GM12878 (cell line): ENCODE measurements around the gene TTC39C. TPM values are rescaled to one million over a fixed set of nuclear protein-coding genes. Genes with fewer than 3 reads are reported as not detected.

Experiments
- CBFB ChIP-seq: IDR thresholded peaks from 2 replicates; pipeline ENCODE4 v1.6.1; 2016; ENCODE audit warnings: antibody characterized with exemption, low read depth
- POU2F2 ChIP-seq: IDR thresholded peaks from 3 replicates; pipeline ENCODE4 v1.6.1; 2011; ENCODE audit warnings: low read depth, mild to moderate bottlenecking, low read length, borderline replicate concordance
- STAT3 ChIP-seq: IDR thresholded peaks from 2 replicates; pipeline ENCODE4 v1.6.1; 2011; ENCODE audit warnings: low read depth, low read length, improper control_type of control experiment
- polyA plus RNA-seq, 11 experiments: library from polyadenylated mRNA; depleted of rRNA in 4 of 11; unstranded in 6 of 11; stranded (reverse) in 5 of 11; fragments of >200 nt; fragmentation: Nextera tagmentation in 4 of 11; fragmentation: Illumina TruSeq in 1 of 11; extraction: Ambion mirVana in 4 of 11; extraction: Trizol in 1 of 11; gene quantifications; 1 replicate in 1 of 11; 2 replicates in 10 of 11; pipeline versions ENCODE4 v1.2.1 to v1.2.3, GENCODE V29; 2011 to 2016; ENCODE audit warnings: inconsistent platforms in 2 of 11, missing spikeins in 2 of 11, low read depth in 1 of 11
- total RNA-seq, 4 experiments: library from RNA; depleted of rRNA in 3 of 4; stranded (reverse); fragments of >200 nt in 3 of 4; fragmentation: Illumina TruSeq in 1 of 4; extraction: Trizol in 1 of 4; gene quantifications; 2 replicates each; pipeline versions ENCODE4 v1.2.1 to v1.2.3, GENCODE V29; 2013 to 2021
- TF ChIP-seq, protein P1 (sequence below): fragments of 450-650 bp; IDR thresholded peaks from 2 replicates; pipeline ENCODE4 v1.6.1; 2017; ENCODE audit warnings: mild to moderate bottlenecking, moderate library complexity
- TF ChIP-seq, protein P2 (sequence below): fragments of 450-650 bp; IDR thresholded peaks from 2 replicates; pipeline ENCODE4 v1.6.1; 2018; ENCODE audit warnings: borderline replicate concordance, mild to moderate bottlenecking; ENCODE audit not compliant: partially characterized antibody

Gene TTC39C
- total and polyA plus RNA-seq, 10 of the 15 experiments (the other 5 are each of a cell fraction or from before 2014, with no cell fraction given) = 21.1 to 91.0 (median 64.8) TPM

DNA sequence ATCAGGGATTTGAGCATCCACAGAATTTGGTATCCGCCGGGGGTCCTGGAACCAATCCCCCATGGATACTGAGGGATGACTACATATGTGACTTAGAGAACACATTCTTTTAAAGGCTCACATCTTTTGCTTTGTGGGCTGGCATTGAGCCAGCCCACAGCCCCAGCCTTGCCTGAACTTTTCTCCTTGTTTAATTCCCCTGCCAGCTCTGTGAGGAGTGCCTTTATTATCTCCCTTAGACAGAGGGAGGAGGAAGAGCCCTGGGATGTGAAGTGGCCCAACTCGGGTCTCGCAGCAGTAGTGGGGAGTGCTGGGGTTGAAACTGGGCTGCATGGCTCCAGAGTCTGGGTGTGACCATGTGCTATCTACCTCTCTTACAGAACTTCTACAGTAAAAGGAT lies 7.6 kb downstream of the TTC39C start (continued):
- TF ChIP-seq, protein P1, sequence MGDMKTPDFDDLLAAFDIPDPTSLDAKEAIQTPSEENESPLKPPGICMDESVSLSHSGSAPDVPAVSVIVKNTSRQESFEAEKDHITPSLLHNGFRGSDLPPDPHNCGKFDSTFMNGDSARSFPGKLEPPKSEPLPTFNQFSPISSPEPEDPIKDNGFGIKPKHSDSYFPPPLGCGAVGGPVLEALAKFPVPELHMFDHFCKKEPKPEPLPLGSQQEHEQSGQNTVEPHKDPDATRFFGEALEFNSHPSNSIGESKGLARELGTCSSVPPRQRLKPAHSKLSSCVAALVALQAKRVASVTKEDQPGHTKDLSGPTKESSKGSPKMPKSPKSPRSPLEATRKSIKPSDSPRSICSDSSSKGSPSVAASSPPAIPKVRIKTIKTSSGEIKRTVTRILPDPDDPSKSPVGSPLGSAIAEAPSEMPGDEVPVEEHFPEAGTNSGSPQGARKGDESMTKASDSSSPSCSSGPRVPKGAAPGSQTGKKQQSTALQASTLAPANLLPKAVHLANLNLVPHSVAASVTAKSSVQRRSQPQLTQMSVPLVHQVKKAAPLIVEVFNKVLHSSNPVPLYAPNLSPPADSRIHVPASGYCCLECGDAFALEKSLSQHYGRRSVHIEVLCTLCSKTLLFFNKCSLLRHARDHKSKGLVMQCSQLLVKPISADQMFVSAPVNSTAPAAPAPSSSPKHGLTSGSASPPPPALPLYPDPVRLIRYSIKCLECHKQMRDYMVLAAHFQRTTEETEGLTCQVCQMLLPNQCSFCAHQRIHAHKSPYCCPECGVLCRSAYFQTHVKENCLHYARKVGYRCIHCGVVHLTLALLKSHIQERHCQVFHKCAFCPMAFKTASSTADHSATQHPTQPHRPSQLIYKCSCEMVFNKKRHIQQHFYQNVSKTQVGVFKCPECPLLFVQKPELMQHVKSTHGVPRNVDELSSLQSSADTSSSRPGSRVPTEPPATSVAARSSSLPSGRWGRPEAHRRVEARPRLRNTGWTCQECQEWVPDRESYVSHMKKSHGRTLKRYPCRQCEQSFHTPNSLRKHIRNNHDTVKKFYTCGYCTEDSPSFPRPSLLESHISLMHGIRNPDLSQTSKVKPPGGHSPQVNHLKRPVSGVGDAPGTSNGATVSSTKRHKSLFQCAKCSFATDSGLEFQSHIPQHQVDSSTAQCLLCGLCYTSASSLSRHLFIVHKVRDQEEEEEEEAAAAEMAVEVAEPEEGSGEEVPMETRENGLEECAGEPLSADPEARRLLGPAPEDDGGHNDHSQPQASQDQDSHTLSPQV = no peak
- TF ChIP-seq CBFB (no peak), POU2F2 (no peak), STAT3 (no peak)
- TF ChIP-seq, protein P2, sequence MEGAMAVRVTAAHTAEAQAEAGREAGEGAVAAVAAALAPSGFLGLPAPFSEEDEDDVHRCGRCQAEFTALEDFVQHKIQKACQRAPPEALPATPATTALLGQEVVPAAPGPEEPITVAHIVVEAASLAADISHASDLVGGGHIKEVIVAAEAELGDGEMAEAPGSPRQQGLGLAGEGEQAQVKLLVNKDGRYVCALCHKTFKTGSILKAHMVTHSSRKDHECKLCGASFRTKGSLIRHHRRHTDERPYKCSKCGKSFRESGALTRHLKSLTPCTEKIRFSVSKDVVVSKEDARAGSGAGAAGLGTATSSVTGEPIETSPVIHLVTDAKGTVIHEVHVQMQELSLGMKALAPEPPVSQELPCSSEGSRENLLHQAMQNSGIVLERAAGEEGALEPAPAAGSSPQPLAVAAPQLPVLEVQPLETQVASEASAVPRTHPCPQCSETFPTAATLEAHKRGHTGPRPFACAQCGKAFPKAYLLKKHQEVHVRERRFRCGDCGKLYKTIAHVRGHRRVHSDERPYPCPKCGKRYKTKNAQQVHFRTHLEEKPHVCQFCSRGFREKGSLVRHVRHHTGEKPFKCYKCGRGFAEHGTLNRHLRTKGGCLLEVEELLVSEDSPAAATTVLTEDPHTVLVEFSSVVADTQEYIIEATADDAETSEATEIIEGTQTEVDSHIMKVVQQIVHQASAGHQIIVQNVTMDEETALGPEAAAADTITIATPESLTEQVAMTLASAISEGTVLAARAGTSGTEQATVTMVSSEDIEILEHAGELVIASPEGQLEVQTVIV = no peak
- TF ChIP-seq, all 136 proteins: peak for 0
